ENCODE measurements around the gene HS3ST4.

DNA sequence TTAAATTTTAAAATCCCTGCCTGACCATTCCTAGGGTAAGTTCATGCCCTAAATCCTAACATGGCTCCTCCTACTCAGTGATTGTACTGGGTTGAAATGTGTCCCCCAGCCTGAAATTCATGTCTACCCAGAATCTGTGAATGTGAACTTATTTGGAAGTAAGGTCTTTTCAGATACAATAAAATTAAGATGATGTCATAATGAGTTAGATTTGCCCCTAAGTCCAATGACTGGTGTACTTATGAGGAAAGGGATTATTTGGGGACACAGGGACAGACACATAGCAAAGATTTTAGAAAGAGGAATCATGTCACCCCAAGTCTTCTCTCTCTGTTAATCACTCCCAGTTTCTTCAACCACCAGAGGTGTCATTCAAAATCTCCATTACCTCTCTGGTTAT is 185.3 kb downstream of the HS3ST4 start:
- no peak for TF ChIP-seq EZH2 (IDR thresholded peaks at IDR 0.05; ENCODE audit: low read length)
- TF ChIP-seq, protein P1, sequence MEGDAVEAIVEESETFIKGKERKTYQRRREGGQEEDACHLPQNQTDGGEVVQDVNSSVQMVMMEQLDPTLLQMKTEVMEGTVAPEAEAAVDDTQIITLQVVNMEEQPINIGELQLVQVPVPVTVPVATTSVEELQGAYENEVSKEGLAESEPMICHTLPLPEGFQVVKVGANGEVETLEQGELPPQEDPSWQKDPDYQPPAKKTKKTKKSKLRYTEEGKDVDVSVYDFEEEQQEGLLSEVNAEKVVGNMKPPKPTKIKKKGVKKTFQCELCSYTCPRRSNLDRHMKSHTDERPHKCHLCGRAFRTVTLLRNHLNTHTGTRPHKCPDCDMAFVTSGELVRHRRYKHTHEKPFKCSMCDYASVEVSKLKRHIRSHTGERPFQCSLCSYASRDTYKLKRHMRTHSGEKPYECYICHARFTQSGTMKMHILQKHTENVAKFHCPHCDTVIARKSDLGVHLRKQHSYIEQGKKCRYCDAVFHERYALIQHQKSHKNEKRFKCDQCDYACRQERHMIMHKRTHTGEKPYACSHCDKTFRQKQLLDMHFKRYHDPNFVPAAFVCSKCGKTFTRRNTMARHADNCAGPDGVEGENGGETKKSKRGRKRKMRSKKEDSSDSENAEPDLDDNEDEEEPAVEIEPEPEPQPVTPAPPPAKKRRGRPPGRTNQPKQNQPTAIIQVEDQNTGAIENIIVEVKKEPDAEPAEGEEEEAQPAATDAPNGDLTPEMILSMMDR (optimal IDR thresholded peaks at IDR 0.05 in 1 of 3, IDR thresholded peaks at IDR 0.05 in 1 of 3, conservative IDR thresholded peaks at IDR 0.05 in 1 of 3; ENCODE audit: extremely low read depth in 1 of 3, insufficient read depth in 2 of 3, low read length in 3 of 3), result no peak
